ENCODE data around the gene PRPS1L1. TPM values are rescaled to one million over a fixed set of nuclear protein-coding genes. Genes with fewer than 3 reads are reported as not detected.

PRPS1L1 gene
- polyA plus RNA-seq, 1 donor (not counting 4 experiments of a cell fraction or from before 2014, with no cell fraction given) = not detected

GRCh38 chr7:17991866-17992648 lies 35.6 kb downstream of the PRPS1L1 start:
- dilution Hi-C loops (cut with MboI; ENCODE audit: extremely low pct_ligation_motif_present, low sequenced_read_pairs) = no loop called here
- Histone ChIP-seq H3K4me2 (ENCODE audit: control insufficient read depth, extremely low read depth, insufficient read depth, low read depth, low read length) (no peak overlapping the region), H3K36me3 (ENCODE audit: control insufficient read depth in 2 of 2, extremely low read depth in 1 of 2, insufficient read depth in 2 of 2, low read length in 2 of 2) (no peaks in the 10 kb centered on the region), H4K20me1 (ENCODE audit: control insufficient read depth, extremely low read depth, insufficient read depth, low read length) (no peaks in the 10 kb centered on the region), H3K4me1 (ENCODE audit: control insufficient read depth, extremely low read depth, insufficient read depth, low read length) (peaks cover 3% of the 10 kb centered on the region), H3K9ac (ENCODE audit: control insufficient read depth, extremely low read depth, insufficient read depth, low read length) (no peak overlapping the region), H3K27ac (ENCODE audit: control insufficient read depth, insufficient read depth, low read length) (no peak overlapping the region), H3K4me3 (ENCODE audit: control insufficient read depth in 2 of 3, extremely low read depth in 1 of 3, insufficient read depth in 2 of 3, low read depth in 1 of 3, low read length in 3 of 3) (no peak overlapping the region), H2AFZ (ENCODE audit: control insufficient read depth, low read length) (peak overlapping the region; percentile 37), H3K9me3 (ENCODE audit: control insufficient read depth, low read depth, low read length) (no peaks in the 10 kb centered on the region), H3K27me3 (ENCODE audit: control insufficient read depth, extremely low read depth, insufficient read depth, low read length) (no peaks in the 10 kb centered on the region), H3K79me2 (ENCODE audit: control insufficient read depth, insufficient read depth, low read length) (no peaks in the 10 kb centered on the region), H3K9me1 (ENCODE audit: control insufficient read depth, extremely low read depth, insufficient read depth, low read length) (no peaks in the 10 kb centered on the region)
- TF ChIP-seq EZH2 (IDR thresholded peaks at IDR 0.05; ENCODE audit: low read length) (no peak), CTCF (optimal IDR thresholded peaks at IDR 0.05 in 1 of 3, IDR thresholded peaks at IDR 0.05 in 1 of 3, conservative IDR thresholded peaks at IDR 0.05 in 1 of 3; ENCODE audit: extremely low read depth in 1 of 3, insufficient read depth in 2 of 3, low read length in 3 of 3) (peak in 2 of 3 experiments; percentile 36 to 56)
- DNase-seq (ENCODE audit: low read depth, low spot score) = no peak
- no peak for FAIRE-seq

GRCh38 chr7:17990761-17991160 lies 36.9 kb downstream of the PRPS1L1 start:
- no peaks in the 10 kb centered on the region for H3K79me2 ChIP-seq (ENCODE audit: control insufficient read depth, insufficient read depth, low read length)
- no peak overlapping the region for H3K9ac ChIP-seq (ENCODE audit: control insufficient read depth, extremely low read depth, insufficient read depth, low read length)
- no peaks in the 10 kb centered on the region for H3K36me3 ChIP-seq (ENCODE audit: control insufficient read depth in 2 of 2, extremely low read depth in 1 of 2, insufficient read depth in 2 of 2, low read length in 2 of 2)
- H3K4me1 ChIP-seq (ENCODE audit: control insufficient read depth, extremely low read depth, insufficient read depth, low read length) = peaks cover 10% of the 10 kb centered on the region
- no peaks in the 10 kb centered on the region for H3K9me1 ChIP-seq (ENCODE audit: control insufficient read depth, extremely low read depth, insufficient read depth, low read length)
- dilution Hi-C loops (cut with MboI; ENCODE audit: extremely low pct_ligation_motif_present, low sequenced_read_pairs) = no loop called here
- H3K9me3 ChIP-seq (ENCODE audit: control insufficient read depth, low read depth, low read length) = no peaks in the 10 kb centered on the region
- no peaks in the 10 kb centered on the region for H4K20me1 ChIP-seq (ENCODE audit: control insufficient read depth, extremely low read depth, insufficient read depth, low read length)
- H2AFZ ChIP-seq (ENCODE audit: control insufficient read depth, low read length) = no peak overlapping the region
- no peak for FAIRE-seq
- DNase-seq (ENCODE audit: low read depth, low spot score) = no peak
- TF ChIP-seq CTCF (optimal IDR thresholded peaks at IDR 0.05 in 1 of 3, IDR thresholded peaks at IDR 0.05 in 1 of 3, conservative IDR thresholded peaks at IDR 0.05 in 1 of 3; ENCODE audit: extremely low read depth in 1 of 3, insufficient read depth in 2 of 3, low read length in 3 of 3) (no peak), EZH2 (IDR thresholded peaks at IDR 0.05; ENCODE audit: low read length) (no peak)
- H3K27ac ChIP-seq (ENCODE audit: control insufficient read depth, insufficient read depth, low read length) = no peak overlapping the region
- no peaks in the 10 kb centered on the region for H3K27me3 ChIP-seq (ENCODE audit: control insufficient read depth, extremely low read depth, insufficient read depth, low read length)
- no peak overlapping the region for H3K4me3 ChIP-seq (ENCODE audit: control insufficient read depth in 2 of 3, extremely low read depth in 1 of 3, insufficient read depth in 2 of 3, low read depth in 1 of 3, low read length in 3 of 3)
- no peak overlapping the region for H3K4me2 ChIP-seq (ENCODE audit: control insufficient read depth, extremely low read depth, insufficient read depth, low read depth, low read length)
